Neural cell (in vitro differentiated cells): ENCODE measurements around the gene RHOA. TPM values are rescaled to one million over a fixed set of nuclear protein-coding genes. Genes with fewer than 3 reads are reported as not detected.
A peak's percentile ranks its signal among the peaks of the same experiment; 100 is the strongest.

Source experiments
- H2AFZ ChIP-seq: fragments of 200-600, 300-800 bp; sonication (generic), shearing (Covaris generic); 2 replicates; pipeline ENCODE4 v1.6.0; 2014; ENCODE audit warnings: low read depth, mild to moderate bottlenecking, antibody characterized with exemption, low read length, moderate library complexity
- H3F3A ChIP-seq: fragments of 200-600 bp; shearing (Covaris generic); 2 replicates; pipeline ENCODE4 v1.6.1; 2016; ENCODE audit warnings: mild to moderate bottlenecking, moderate library complexity, mixed read lengths, antibody characterized with exemption, low read length; ENCODE audit not compliant: insufficient read depth, poor library complexity, severe bottlenecking
- H3K27ac ChIP-seq: fragments of 200-600, 300-800 bp; sonication (generic), shearing (Covaris generic); 2 replicates; pipeline ENCODE4 v1.5.1; 2014; ENCODE audit warnings: mild to moderate bottlenecking, low read length, moderate library complexity
- H3K27me3 ChIP-seq: fragments of 300-800, 200-600 bp; sonication (generic), shearing (Covaris generic); 2 replicates; pipeline ENCODE4 v1.6.0; 2014; ENCODE audit warnings: mild to moderate bottlenecking, low read depth, low read length, moderate library complexity; ENCODE audit not compliant: insufficient read depth
- H3K36me3 ChIP-seq: fragments of 300-800, 200-600 bp; sonication (generic), shearing (Covaris generic); 2 replicates; pipeline ENCODE4 v1.5.1; 2014; ENCODE audit warnings: mild to moderate bottlenecking, antibody characterized with exemption, low read length, moderate library complexity; ENCODE audit not compliant: insufficient read depth
- H3K4me2 ChIP-seq: fragments of 300-800, 200-600 bp; sonication (generic), shearing (Covaris generic); 2 replicates; pipeline ENCODE4 v1.6.0; 2014; ENCODE audit warnings: mild to moderate bottlenecking, low read length
- H3K4me3 ChIP-seq: fragments of 300-800, 200-600 bp; sonication (generic), shearing (Covaris generic); 2 replicates; pipeline ENCODE4 v1.5.1; 2014; ENCODE audit warnings: mild to moderate bottlenecking, low read length, moderate library complexity
- H3K79me2 ChIP-seq: fragments of 200-600 bp; shearing (Covaris generic); replicated peaks from 2 replicates; pipeline ENCODE4 v1.6.0; 2014; ENCODE audit warnings: mild to moderate bottlenecking, low read length, moderate library complexity; ENCODE audit not compliant: insufficient read depth
- H3K9ac ChIP-seq: fragments of 300-800, 200-600 bp; sonication (generic), shearing (Covaris generic); 2 replicates; pipeline ENCODE4 v1.6.1; 2016; ENCODE audit warnings: mild to moderate bottlenecking, low read length, mixed read lengths
- H3K9me2 ChIP-seq: fragments of 200-600 bp; shearing (Covaris generic); 2 replicates; pipeline ENCODE4 v1.6.1; 2016; ENCODE audit warnings: mild to moderate bottlenecking, low read length, mixed read lengths; ENCODE audit not compliant: insufficient read depth
- H3K9me3 ChIP-seq: fragments of 200-600, 300-800 bp; sonication (generic), shearing (Covaris generic); 2 replicates; pipeline ENCODE4 v1.6.1; 2016; ENCODE audit warnings: mild to moderate bottlenecking, mixed run types, low read length, moderate library complexity, mixed read lengths
- H4K20me1 ChIP-seq: fragments of 200-600 bp; shearing (Covaris generic); 2 replicates; pipeline ENCODE4 v1.6.1; 2016; ENCODE audit warnings: mild to moderate bottlenecking, mixed run types; ENCODE audit not compliant: insufficient read depth
- EP300 ChIP-seq: fragments of 450-650 bp; conservative IDR thresholded peaks from 2 replicates; pipeline ENCODE4 v1.6.1; 2014; ENCODE audit warnings: antibody characterized with exemption, mild to moderate bottlenecking, moderate library complexity; ENCODE audit not compliant: poor library complexity, severe bottlenecking
- EZH2 ChIP-seq: fragments of 200-600, 300-800 bp; shearing (Covaris generic), sonication (generic); IDR thresholded peaks from 2 replicates; pipeline ENCODE4 v1.6.1; 2014; ENCODE audit warnings: antibody characterized with exemption, low read length, borderline replicate concordance, mild to moderate bottlenecking; ENCODE audit not compliant: insufficient read depth, poor library complexity, severe bottlenecking
- MXI1 ChIP-seq: fragments of 450-650 bp; conservative IDR thresholded peaks from 2 replicates; pipeline ENCODE4 v1.6.1; 2014; ENCODE audit warnings: antibody characterized with exemption, mild to moderate bottlenecking; ENCODE audit not compliant: poor library complexity, severe bottlenecking
- POLR2AphosphoS5 ChIP-seq: IDR thresholded peaks from 2 replicates; pipeline ENCODE4 v1.6.1; 2012
- RAD21 ChIP-seq: fragments of 450-650 bp; conservative IDR thresholded peaks from 2 replicates; pipeline ENCODE4 v1.6.1; 2014; ENCODE audit warnings: antibody characterized with exemption, mild to moderate bottlenecking, moderate library complexity
- SMC3 ChIP-seq: fragments of 450-650 bp; conservative IDR thresholded peaks from 2 replicates; pipeline ENCODE4 v1.6.1; 2014; ENCODE audit warnings: antibody characterized with exemption, mild to moderate bottlenecking, moderate library complexity; ENCODE audit not compliant: poor library complexity
- TAF1 ChIP-seq: IDR thresholded peaks from 2 replicates; pipeline ENCODE4 v1.6.1; 2012; ENCODE audit warnings: low read depth
- polyA plus RNA-seq: library from polyadenylated mRNA; depleted of rRNA; stranded (reverse); fragments of >200 nt; gene quantifications from 2 replicates; pipeline ENCODE4 v1.2.3, GENCODE V29; 2014
- TF ChIP-seq, protein P1 (sequence below): fragments of 450-650 bp; IDR thresholded peaks from 2 replicates; pipeline ENCODE4 v1.5.1; 2014; ENCODE audit warnings: antibody characterized with exemption, mild to moderate bottlenecking, moderate library complexity; ENCODE audit not compliant: poor library complexity, severe bottlenecking
- TF ChIP-seq, protein P2 (sequence below): IDR thresholded peaks from 2 replicates; pipeline ENCODE4 v1.6.1; 2012; ENCODE audit warnings: borderline replicate concordance

RHOA gene
- polyA plus RNA-seq, 1 donor from 2014 or later: 159 TPM

DNA sequence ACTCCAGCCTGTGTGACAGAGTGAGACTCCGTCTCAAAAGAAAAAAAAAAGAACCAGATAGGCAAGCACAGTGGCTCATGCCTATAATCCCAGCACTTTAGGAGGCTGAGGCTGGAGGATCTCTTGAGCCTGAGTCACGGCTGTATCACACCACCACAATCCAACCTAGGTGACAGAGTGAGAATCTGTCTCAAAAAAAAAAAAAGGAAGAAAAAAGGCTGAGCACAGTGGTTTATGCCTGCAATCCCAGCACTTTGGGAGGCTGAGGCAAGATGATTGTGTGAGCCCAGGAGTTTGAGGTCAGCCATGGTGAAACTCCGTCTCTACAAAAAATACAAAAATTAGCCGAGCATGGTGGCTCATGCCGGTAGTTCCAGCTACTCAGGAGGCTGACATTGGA lies 23.0 kb upstream of the RHOA start:
- Histone ChIP-seq H3K9me2 (no peaks in the 10 kb centered on the region), H4K20me1 (no peaks in the 10 kb centered on the region), H2AFZ (no peak overlapping the region), H3K27me3 (no peaks in the 10 kb centered on the region), H3K9me3 (no peaks in the 10 kb centered on the region), H3K36me3 (no peaks in the 10 kb centered on the region), H3K79me2 (no peaks in the 10 kb centered on the region), H3K4me2 (no peak overlapping the region), H3K4me3 (no peak overlapping the region), H3K27ac (no peak overlapping the region), H3K9ac (no peak overlapping the region), H3F3A (no peaks in the 10 kb centered on the region)
- TF ChIP-seq, protein P1, sequence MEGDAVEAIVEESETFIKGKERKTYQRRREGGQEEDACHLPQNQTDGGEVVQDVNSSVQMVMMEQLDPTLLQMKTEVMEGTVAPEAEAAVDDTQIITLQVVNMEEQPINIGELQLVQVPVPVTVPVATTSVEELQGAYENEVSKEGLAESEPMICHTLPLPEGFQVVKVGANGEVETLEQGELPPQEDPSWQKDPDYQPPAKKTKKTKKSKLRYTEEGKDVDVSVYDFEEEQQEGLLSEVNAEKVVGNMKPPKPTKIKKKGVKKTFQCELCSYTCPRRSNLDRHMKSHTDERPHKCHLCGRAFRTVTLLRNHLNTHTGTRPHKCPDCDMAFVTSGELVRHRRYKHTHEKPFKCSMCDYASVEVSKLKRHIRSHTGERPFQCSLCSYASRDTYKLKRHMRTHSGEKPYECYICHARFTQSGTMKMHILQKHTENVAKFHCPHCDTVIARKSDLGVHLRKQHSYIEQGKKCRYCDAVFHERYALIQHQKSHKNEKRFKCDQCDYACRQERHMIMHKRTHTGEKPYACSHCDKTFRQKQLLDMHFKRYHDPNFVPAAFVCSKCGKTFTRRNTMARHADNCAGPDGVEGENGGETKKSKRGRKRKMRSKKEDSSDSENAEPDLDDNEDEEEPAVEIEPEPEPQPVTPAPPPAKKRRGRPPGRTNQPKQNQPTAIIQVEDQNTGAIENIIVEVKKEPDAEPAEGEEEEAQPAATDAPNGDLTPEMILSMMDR: no peak
- TF ChIP-seq EZH2 (no peak), TAF1 (no peak), SMC3 (no peak), MXI1 (no peak), RAD21 (no peak), POLR2AphosphoS5 (no peak), EP300 (no peak)
- TF ChIP-seq, protein P2, sequence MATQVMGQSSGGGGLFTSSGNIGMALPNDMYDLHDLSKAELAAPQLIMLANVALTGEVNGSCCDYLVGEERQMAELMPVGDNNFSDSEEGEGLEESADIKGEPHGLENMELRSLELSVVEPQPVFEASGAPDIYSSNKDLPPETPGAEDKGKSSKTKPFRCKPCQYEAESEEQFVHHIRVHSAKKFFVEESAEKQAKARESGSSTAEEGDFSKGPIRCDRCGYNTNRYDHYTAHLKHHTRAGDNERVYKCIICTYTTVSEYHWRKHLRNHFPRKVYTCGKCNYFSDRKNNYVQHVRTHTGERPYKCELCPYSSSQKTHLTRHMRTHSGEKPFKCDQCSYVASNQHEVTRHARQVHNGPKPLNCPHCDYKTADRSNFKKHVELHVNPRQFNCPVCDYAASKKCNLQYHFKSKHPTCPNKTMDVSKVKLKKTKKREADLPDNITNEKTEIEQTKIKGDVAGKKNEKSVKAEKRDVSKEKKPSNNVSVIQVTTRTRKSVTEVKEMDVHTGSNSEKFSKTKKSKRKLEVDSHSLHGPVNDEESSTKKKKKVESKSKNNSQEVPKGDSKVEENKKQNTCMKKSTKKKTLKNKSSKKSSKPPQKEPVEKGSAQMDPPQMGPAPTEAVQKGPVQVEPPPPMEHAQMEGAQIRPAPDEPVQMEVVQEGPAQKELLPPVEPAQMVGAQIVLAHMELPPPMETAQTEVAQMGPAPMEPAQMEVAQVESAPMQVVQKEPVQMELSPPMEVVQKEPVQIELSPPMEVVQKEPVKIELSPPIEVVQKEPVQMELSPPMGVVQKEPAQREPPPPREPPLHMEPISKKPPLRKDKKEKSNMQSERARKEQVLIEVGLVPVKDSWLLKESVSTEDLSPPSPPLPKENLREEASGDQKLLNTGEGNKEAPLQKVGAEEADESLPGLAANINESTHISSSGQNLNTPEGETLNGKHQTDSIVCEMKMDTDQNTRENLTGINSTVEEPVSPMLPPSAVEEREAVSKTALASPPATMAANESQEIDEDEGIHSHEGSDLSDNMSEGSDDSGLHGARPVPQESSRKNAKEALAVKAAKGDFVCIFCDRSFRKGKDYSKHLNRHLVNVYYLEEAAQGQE: no peak

DNA sequence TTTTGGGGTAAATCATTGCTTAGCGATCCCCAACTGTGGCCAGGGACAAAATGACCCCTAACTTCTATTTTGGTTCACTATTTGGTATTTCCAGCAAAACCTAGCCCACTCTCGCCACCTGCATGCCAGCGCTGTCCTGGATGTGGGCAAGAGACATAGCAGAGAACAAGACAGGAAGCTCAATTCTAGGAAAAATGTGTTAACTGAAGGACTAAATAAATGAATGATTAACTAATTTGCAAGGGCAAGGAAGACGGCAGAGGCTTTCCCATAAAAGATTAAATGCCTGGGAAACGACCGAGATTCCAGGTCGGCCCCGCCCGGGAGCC lies 16.9 kb upstream of the RHOA start:
- H3K27ac ChIP-seq: peak overlapping the region; percentile 71
- H3K27me3 ChIP-seq: no peaks in the 10 kb centered on the region
- peak overlapping the region; percentile 40 for H3K4me2 ChIP-seq
- H2AFZ ChIP-seq: peak overlapping the region; percentile 81
- H3K4me3 ChIP-seq: peak overlapping the region; percentile 85
- no peaks in the 10 kb centered on the region for H3K9me2 ChIP-seq
- H3K9ac ChIP-seq: peak overlapping the region; percentile 80
- H3K36me3 ChIP-seq: no peaks in the 10 kb centered on the region
- no peaks in the 10 kb centered on the region for H4K20me1 ChIP-seq
- no peaks in the 10 kb centered on the region for H3K79me2 ChIP-seq
- H3F3A ChIP-seq: no peaks in the 10 kb centered on the region
- TF ChIP-seq, protein P1: peak; percentile 42
- no peak for TF ChIP-seq MXI1
- no peaks in the 10 kb centered on the region for H3K9me3 ChIP-seq
